K562 (cell line): ENCODE data around the gene GLIPR1. TPM values are rescaled to one million over a fixed set of nuclear protein-coding genes. Genes with fewer than 3 reads are reported as not detected.

Experiments
- ATF1 ChIP-seq, 2 experiments: fragments of 450-650 bp in 1 of 2; IDR thresholded peaks; 2 replicates each; pipeline ENCODE4 v1.6.1; 2016; ENCODE audit warnings: missing compliant biosample characterization in 1 of 2, missing genetic modification characterization in 1 of 2
- CCNT2 ChIP-seq: IDR thresholded peaks from 2 replicates; pipeline ENCODE4 v1.6.1; 2011; ENCODE audit warnings: borderline replicate concordance, low read depth, mild to moderate bottlenecking, moderate library complexity, mixed read lengths, low read length; ENCODE audit not compliant: insufficient read length; ENCODE audit errors: extremely low read depth
- DDX20 ChIP-seq: fragments of 450-650 bp; IDR thresholded peaks from 2 replicates; pipeline ENCODE4 v1.6.1; 2016; ENCODE audit warnings: missing genetic modification characterization, low read depth, mild to moderate bottlenecking, missing compliant biosample characterization, moderate library complexity
- DIDO1 ChIP-seq: fragments of 450-650 bp; IDR thresholded peaks from 2 replicates; pipeline ENCODE4 v1.6.1; 2016; ENCODE audit warnings: low read depth, missing biosample characterization, missing genetic modification characterization
- HEY1 ChIP-seq: fragments of 250-450 bp; sonication (Bioruptor Pico); IDR thresholded peaks from 2 replicates; pipeline ENCODE4 v1.5.0; 2020; ENCODE audit warnings: mild to moderate bottlenecking, moderate library complexity, borderline replicate concordance
- MEF2A ChIP-seq: IDR thresholded peaks from 2 replicates; pipeline ENCODE4 v1.6.1; 2011; ENCODE audit warnings: low read depth, mild to moderate bottlenecking, low read length, moderate library complexity; ENCODE audit not compliant: control insufficient read depth
- MTA2 ChIP-seq: fragments of 450-650 bp; IDR thresholded peaks from 2 replicates; pipeline ENCODE4 v1.6.1; 2016; ENCODE audit warnings: low read depth
- PHB ChIP-seq: fragments of 250-450 bp; sonication (Bioruptor Pico); IDR thresholded peaks from 2 replicates; pipeline ENCODE4 v1.5.0; 2021
- PRPF4 ChIP-seq: fragments of 200-400 bp; formaldehyde crosslinking; IDR thresholded peaks from one replicate; pipeline ENCODE4 v1.6.1; 2017; ENCODE audit warnings: low read length, low read depth, mild to moderate bottlenecking; ENCODE audit not compliant: insufficient read depth, poor library complexity, severe bottlenecking
- RBM39 ChIP-seq: fragments of 200-400 bp; formaldehyde crosslinking; optimal IDR thresholded peaks from 2 replicates; pipeline ENCODE3; 2018; ENCODE audit warnings: low read depth, low read length
- RFX5 ChIP-seq: IDR thresholded peaks from 2 replicates; pipeline ENCODE4 v1.6.1; 2011; ENCODE audit warnings: low read depth, mild to moderate bottlenecking, improper control_type of control experiment, low read length
- RNF2 ChIP-seq: sonication (generic); IDR thresholded peaks from 2 replicates; pipeline ENCODE4 v1.6.1; 2016
- SRSF3 ChIP-seq: fragments of 200-400 bp; formaldehyde crosslinking; IDR thresholded peaks from 2 replicates; pipeline ENCODE4 v1.6.1; 2016; ENCODE audit warnings: mild to moderate bottlenecking, low read length, moderate library complexity; ENCODE audit not compliant: insufficient read depth
- TCF3 ChIP-seq: sonication (generic); formaldehyde crosslinking; IDR thresholded peaks from 2 replicates; pipeline ENCODE4 v1.4.0; 2020; ENCODE audit warnings: mild to moderate bottlenecking, missing genetic modification reagents
- TOE1 ChIP-seq, 2 experiments: fragments of 450-650 bp in 1 of 2; sonication (generic) in 1 of 2; formaldehyde crosslinking in 1 of 2; IDR thresholded peaks; 2 replicates each; pipeline versions ENCODE4 v1.7.1 to v1.8.0; 2016 to 2022; ENCODE audit warnings: borderline replicate concordance in 2 of 2, mild to moderate bottlenecking in 2 of 2, antibody characterized with exemption in 1 of 2, inconsistent platforms in 1 of 2, low read depth in 1 of 2, missing genetic modification reagents in 1 of 2, moderate library complexity in 1 of 2
- YY1 ChIP-seq, 3 experiments: IDR thresholded peaks; 2 replicates each; pipeline ENCODE4 v1.6.1; 2011; ENCODE audit warnings: low read length in 2 of 3, mild to moderate bottlenecking in 2 of 3, moderate library complexity in 2 of 3, borderline replicate concordance in 1 of 3, control low read depth in 1 of 3, low read depth in 1 of 3; ENCODE audit not compliant: insufficient read depth in 3 of 3, insufficient replicate concordance in 2 of 3, control insufficient read depth in 1 of 3, insufficient read length in 1 of 3; ENCODE audit errors: extremely low read depth in 1 of 3
- ZFX ChIP-seq: sonication (generic); formaldehyde crosslinking; IDR thresholded peaks from 2 replicates; pipeline ENCODE4 v1.8.0; 2022; ENCODE audit warnings: mild to moderate bottlenecking, missing genetic modification reagents, moderate library complexity
- ZKSCAN3 ChIP-seq: fragments of 250-450 bp; sonication (Bioruptor Pico); IDR thresholded peaks from 2 replicates; pipeline ENCODE4 v1.4.0; 2020
- ZNF316 ChIP-seq: fragments of 450-650 bp; IDR thresholded peaks from 2 replicates; pipeline ENCODE4 v1.6.1; 2016
- polyA plus RNA-seq, 8 experiments: library from polyadenylated mRNA; depleted of rRNA in 4 of 8; stranded (reverse) in 5 of 8; unstranded in 3 of 8; fragments of >200 nt; fragmentation: Nextera tagmentation in 2 of 8; fragmentation: Illumina TruSeq in 1 of 8; extraction: Ambion mirVana in 2 of 8; extraction: Trizol in 1 of 8; gene quantifications; 2 replicates each; pipeline versions ENCODE4 v1.2.1 to v1.2.3, GENCODE V29; 2011 to 2014; ENCODE audit warnings: inconsistent platforms in 1 of 8, missing spikeins in 1 of 8
- total RNA-seq, 7 experiments: library from RNA; depleted of rRNA in 6 of 7; stranded (reverse); fragments of >200 nt in 6 of 7; fragmentation: Illumina TruSeq in 2 of 7; extraction: Trizol in 2 of 7; gene quantifications; 2 replicates each; pipeline versions ENCODE4 v1.2.1 to v1.2.3, GENCODE V29; 2011 to 2021; ENCODE audit warnings: low replicate concordance in 1 of 7
- TF ChIP-seq, protein P1 (sequence below): fragments of 250-450 bp; sonication (Bioruptor Pico); IDR thresholded peaks from 2 replicates; pipeline ENCODE4 v1.5.0; 2021
- TF ChIP-seq, protein P2 (sequence below): fragments of 450-650 bp; formaldehyde crosslinking; IDR thresholded peaks from 2 replicates; pipeline ENCODE4 v1.4.0; 2022; ENCODE audit warnings: mild to moderate bottlenecking, moderate library complexity

The GLIPR1 gene
- total and polyA plus RNA-seq, 9 of the 15 experiments (the other 6 are each of a cell fraction or from before 2014, with no cell fraction given), result 0.26 to 2.1 (median 1.2) TPM

DNA sequence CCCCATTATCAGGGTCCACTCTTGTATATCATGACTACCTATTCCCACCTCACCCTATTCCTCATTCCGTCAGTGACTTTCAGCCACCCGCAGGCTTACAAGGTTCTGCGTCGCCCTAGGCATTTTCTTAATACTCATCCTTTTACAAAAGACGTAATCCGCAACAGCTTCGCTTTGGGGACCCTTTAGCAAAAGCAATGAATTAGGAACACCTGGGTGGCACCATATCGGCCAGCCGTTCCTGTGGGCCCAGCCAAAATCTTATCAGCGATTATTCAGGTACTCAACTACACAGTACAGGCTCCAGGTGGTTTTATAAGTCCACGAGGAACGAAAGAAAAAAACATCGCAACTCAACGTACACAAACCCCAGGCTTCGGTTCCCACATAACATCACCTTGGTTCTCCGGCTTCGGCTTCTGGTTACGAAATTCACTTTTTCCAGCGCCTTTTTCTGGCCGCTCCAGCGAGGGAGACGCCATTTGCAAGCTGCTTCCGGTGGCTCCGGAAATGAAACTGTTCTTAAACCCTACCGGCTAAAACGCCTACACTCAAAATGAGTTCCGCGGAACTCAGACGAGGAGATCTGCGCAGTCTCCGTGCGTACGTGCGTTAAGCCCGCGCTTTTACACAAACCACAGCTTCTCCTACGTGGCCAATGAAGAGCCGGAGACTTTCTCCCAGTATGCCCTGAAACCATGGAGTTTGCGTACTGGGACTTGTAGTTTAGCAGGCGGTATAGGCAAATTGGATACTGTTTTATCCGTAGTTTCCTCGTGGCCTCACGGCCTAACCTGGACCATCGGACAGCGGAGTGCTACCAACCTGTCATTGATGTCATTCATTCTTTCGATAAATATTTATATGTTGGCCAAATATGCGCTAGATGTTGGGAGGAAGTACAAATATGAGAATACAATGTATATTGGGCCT lies 30.8 kb downstream of the GLIPR1 start, which contains the start of gene KRR1 (continued):
- TF ChIP-seq TOE1 (IDR thresholded peaks at IDR 0.05; ENCODE audit: borderline replicate concordance) (peak; percentile 56; the same call in 1 of the 2 replicates), TOE1 (CRISPR knock-in tag; IDR thresholded peaks at IDR 0.05; ENCODE audit: borderline replicate concordance, low read depth) (no peak), ZKSCAN3 (no peak), PRPF4 (no peak), DDX20 (tag) (no peak), HEY1 (CRISPR knock-in tag) (no peak), SRSF3 (no peak), RBM39 (no peak), ZFX (CRISPR knock-in tag) (peak; percentile 80), RFX5 (no peak), YY1 (IDR thresholded peaks at IDR 0.05; ENCODE audit: borderline replicate concordance in 1 of 3, control insufficient read depth in 1 of 3, extremely low read depth in 1 of 3, insufficient read depth in 3 of 3, insufficient read length in 1 of 3, insufficient replicate concordance in 2 of 3, low read depth in 1 of 3, low read length in 2 of 3) (peak; percentile 68 to 96 (median 91)), MEF2A (no peak), PHB (CRISPR knock-in tag) (no peak), TCF3 (peak; percentile 24; the same call in 1 of the 2 replicates), MTA2 (peak; percentile 60; the same call in 1 of the 2 replicates), DIDO1 (tag) (peak; percentile 99), ZNF316 (no peak), RNF2 (peak; percentile 95), CCNT2 (no peak), ATF1 (CRISPR knock-in tag; IDR thresholded peaks at IDR 0.05) (no peak), ATF1 (tag; IDR thresholded peaks at IDR 0.05) (peak; percentile 88)
- TF ChIP-seq, protein P1, sequence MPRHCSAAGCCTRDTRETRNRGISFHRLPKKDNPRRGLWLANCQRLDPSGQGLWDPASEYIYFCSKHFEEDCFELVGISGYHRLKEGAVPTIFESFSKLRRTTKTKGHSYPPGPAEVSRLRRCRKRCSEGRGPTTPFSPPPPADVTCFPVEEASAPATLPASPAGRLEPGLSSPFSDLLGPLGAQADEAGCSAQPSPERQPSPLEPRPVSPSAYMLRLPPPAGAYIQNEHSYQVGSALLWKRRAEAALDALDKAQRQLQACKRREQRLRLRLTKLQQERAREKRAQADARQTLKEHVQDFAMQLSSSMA (CRISPR knock-in tag), result no peak
- TF ChIP-seq, protein P2, sequence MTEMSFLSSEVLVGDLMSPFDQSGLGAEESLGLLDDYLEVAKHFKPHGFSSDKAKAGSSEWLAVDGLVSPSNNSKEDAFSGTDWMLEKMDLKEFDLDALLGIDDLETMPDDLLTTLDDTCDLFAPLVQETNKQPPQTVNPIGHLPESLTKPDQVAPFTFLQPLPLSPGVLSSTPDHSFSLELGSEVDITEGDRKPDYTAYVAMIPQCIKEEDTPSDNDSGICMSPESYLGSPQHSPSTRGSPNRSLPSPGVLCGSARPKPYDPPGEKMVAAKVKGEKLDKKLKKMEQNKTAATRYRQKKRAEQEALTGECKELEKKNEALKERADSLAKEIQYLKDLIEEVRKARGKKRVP, result no peak
